MM.1S (cell line): ENCODE results near the gene PAQR9.

Source experiments
- DNase-seq: peaks from one replicate; pipeline ENCODE4 v3.0.0-alpha.2; 2015
- H2AFZ ChIP-seq: fragments of 300-600 bp; sonication (generic); 2 replicates; pipeline ENCODE4 v1.6.0; 2016; ENCODE audit warnings: antibody characterized with exemption, low read length
- H3F3A ChIP-seq: fragments of 300-600 bp; sonication (generic); 2 replicates; pipeline ENCODE4 v1.6.1; 2016; ENCODE audit warnings: mild to moderate bottlenecking, antibody characterized with exemption, low read length, moderate library complexity, mixed read lengths; ENCODE audit not compliant: insufficient read depth
- H3K27ac ChIP-seq: fragments of 300-600 bp; sonication (generic); 2 replicates; pipeline ENCODE4 v1.5.1; 2016; ENCODE audit warnings: mild to moderate bottlenecking, low read length
- H3K27me3 ChIP-seq: fragments of 300-600 bp; sonication (generic); replicated peaks from 2 replicates; pipeline ENCODE4 v1.6.0; 2016; ENCODE audit warnings: low read length; ENCODE audit not compliant: insufficient read depth
- H3K36me3 ChIP-seq: fragments of 300-600 bp; sonication (generic); replicated peaks from 2 replicates; pipeline ENCODE4 v1.6.1; 2016; ENCODE audit warnings: mild to moderate bottlenecking, low read length, mixed read lengths; ENCODE audit not compliant: insufficient read depth
- H3K4me1 ChIP-seq: fragments of 300-600 bp; sonication (generic); 2 replicates; pipeline ENCODE4 v1.6.1; 2016; ENCODE audit warnings: low read length, mixed read lengths
- H3K4me2 ChIP-seq: fragments of 300-600 bp; sonication (generic); 2 replicates; pipeline ENCODE4 v1.6.0; 2016; ENCODE audit warnings: low read depth, low read length
- H3K4me3 ChIP-seq: fragments of 300-600 bp; sonication (generic); 2 replicates; pipeline ENCODE4 v1.5.1; 2016; ENCODE audit warnings: low read length, mixed read lengths
- H3K79me2 ChIP-seq: fragments of 300-600 bp; sonication (generic); 2 replicates; pipeline ENCODE4 v1.6.1; 2016; ENCODE audit warnings: mixed run types, low read length, mixed read lengths
- H3K9ac ChIP-seq: fragments of 300-600 bp; sonication (generic); 2 replicates; pipeline ENCODE4 v1.6.1; 2016; ENCODE audit warnings: low read length, mixed read lengths
- H3K9me2 ChIP-seq: fragments of 300-600 bp; sonication (generic); replicated peaks from 2 replicates; pipeline ENCODE4 v1.6.1; 2016; ENCODE audit warnings: mild to moderate bottlenecking, low read length, mixed read lengths; ENCODE audit not compliant: insufficient read depth
- H3K9me3 ChIP-seq: fragments of 300-600 bp; sonication (generic); replicated peaks from 2 replicates; pipeline ENCODE4 v1.6.1; 2016; ENCODE audit warnings: mild to moderate bottlenecking, low read length, mixed read lengths; ENCODE audit not compliant: insufficient read depth
- H4K20me1 ChIP-seq: fragments of 300-600 bp; sonication (generic); 2 replicates; pipeline ENCODE4 v1.6.1; 2016; ENCODE audit warnings: mild to moderate bottlenecking, low read length, moderate library complexity, mixed read lengths; ENCODE audit not compliant: insufficient read depth
- EZH2 ChIP-seq: fragments of 300-600 bp; sonication (generic); optimal IDR thresholded peaks from 2 replicates; pipeline ENCODE3; 2017; ENCODE audit warnings: low read depth, mild to moderate bottlenecking, antibody characterized with exemption, low read length, mixed read lengths
- EZH2phosphoT487 ChIP-seq: fragments of 300-600 bp; sonication (generic); IDR thresholded peaks from 2 replicates; pipeline ENCODE4 v1.6.1; 2018; ENCODE audit warnings: antibody characterized with exemption, low read length
- TF ChIP-seq, protein P1 (sequence below): fragments of 300-600 bp; sonication (generic); IDR thresholded peaks from 2 replicates; pipeline ENCODE4 v1.5.1; 2016; ENCODE audit warnings: antibody characterized with exemption, low read length, mixed read lengths

PAQR9 gene

DNA sequence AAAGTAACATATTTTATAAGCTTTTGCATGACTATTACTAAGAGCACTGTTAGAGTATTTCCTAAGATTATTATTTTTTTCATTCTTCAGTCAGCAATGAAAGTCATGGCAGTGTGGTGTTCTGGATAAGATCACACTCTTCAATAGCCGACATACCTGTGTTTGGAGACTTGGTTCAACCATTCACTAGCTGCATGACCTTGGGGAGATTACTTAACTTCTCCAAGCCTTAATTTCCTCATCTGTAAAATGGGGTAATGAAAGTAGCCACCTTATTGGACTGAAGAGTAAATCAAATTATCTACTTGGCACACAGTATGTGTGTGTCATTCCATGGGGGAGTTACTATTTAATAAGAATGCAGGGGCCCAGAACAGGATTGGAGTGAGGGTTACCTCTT lies 50.0 kb downstream of the PAQR9 start:
- H3K79me2 ChIP-seq, result no peaks in the 10 kb centered on the region
- H3K9me2 ChIP-seq, result no peaks in the 10 kb centered on the region
- DNase-seq, result no peak
- no peaks in the 10 kb centered on the region for H3K9me3 ChIP-seq
- no peak overlapping the region for H3K9ac ChIP-seq
- no peak overlapping the region for H3K4me2 ChIP-seq
- no peaks in the 10 kb centered on the region for H3K4me1 ChIP-seq
- H3K4me3 ChIP-seq, result no peak overlapping the region
- no peaks in the 10 kb centered on the region for H4K20me1 ChIP-seq
- H3K27ac ChIP-seq, result no peak overlapping the region
- TF ChIP-seq EZH2phosphoT487, result no peak
- no peak for TF ChIP-seq EZH2
- TF ChIP-seq, protein P1, sequence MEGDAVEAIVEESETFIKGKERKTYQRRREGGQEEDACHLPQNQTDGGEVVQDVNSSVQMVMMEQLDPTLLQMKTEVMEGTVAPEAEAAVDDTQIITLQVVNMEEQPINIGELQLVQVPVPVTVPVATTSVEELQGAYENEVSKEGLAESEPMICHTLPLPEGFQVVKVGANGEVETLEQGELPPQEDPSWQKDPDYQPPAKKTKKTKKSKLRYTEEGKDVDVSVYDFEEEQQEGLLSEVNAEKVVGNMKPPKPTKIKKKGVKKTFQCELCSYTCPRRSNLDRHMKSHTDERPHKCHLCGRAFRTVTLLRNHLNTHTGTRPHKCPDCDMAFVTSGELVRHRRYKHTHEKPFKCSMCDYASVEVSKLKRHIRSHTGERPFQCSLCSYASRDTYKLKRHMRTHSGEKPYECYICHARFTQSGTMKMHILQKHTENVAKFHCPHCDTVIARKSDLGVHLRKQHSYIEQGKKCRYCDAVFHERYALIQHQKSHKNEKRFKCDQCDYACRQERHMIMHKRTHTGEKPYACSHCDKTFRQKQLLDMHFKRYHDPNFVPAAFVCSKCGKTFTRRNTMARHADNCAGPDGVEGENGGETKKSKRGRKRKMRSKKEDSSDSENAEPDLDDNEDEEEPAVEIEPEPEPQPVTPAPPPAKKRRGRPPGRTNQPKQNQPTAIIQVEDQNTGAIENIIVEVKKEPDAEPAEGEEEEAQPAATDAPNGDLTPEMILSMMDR, result no peak
- peaks cover 3% of the 10 kb centered on the region; the same call in 1 of the 2 replicates for H3F3A ChIP-seq
- no peak overlapping the region for H2AFZ ChIP-seq
- no peaks in the 10 kb centered on the region for H3K36me3 ChIP-seq
- H3K27me3 ChIP-seq, result no peaks in the 10 kb centered on the region

DNA sequence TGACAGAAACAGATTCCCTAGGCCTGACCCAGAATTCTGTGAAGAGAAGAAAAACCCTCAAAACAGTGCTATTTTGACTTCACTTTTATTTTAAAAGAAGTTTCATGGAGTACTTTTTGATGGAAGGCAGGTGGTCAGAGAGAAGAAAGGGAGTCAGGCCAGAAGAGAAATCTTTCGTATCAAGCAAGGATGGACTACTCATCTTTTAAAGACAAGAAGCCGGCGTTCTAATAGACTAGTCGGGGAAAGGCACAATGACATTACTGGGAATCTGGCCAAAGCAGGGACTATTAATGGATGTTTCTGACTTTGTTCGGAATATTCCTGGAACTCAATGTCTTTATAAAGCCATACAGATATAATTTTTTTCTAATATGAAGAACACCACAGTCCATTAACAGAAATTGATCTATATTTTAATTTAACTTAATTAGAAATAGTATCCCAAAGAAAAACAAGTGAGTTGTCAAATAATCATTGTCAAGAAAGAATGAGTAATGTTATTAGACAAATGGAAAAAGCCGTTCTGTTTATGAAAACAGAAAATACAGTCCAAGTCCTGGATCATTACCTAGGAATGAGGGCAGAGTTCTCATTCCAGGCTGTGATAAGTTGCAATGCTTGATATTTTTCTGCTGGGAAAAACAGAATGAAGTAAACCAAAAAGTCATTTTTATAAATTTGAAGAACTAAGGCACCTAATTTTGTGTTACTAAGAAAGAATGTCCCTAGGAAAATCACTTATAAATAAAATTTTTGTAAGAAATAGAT lies 50.9 kb downstream of the PAQR9 start:
- Histone ChIP-seq H2AFZ (no peak overlapping the region), H3K9ac (no peak overlapping the region), H3K27ac (no peak overlapping the region), H3F3A (peaks cover 3% of the 10 kb centered on the region; the same call in 1 of the 2 replicates), H3K9me3 (no peaks in the 10 kb centered on the region), H3K4me3 (no peak overlapping the region), H3K9me2 (no peaks in the 10 kb centered on the region), H3K27me3 (no peaks in the 10 kb centered on the region), H4K20me1 (no peaks in the 10 kb centered on the region), H3K36me3 (no peaks in the 10 kb centered on the region), H3K4me1 (no peaks in the 10 kb centered on the region), H3K79me2 (no peaks in the 10 kb centered on the region), H3K4me2 (no peak overlapping the region)
- TF ChIP-seq EZH2phosphoT487 (no peak), EZH2 (no peak)
- TF ChIP-seq, protein P1, result no peak
- no peak for DNase-seq
